CD4-positive, CD25-positive, alpha-beta regulatory T cell (primary cell): ENCODE measurements around the gene CHST11. TPM values are rescaled to one million over a fixed set of nuclear protein-coding genes. Genes with fewer than 3 reads are reported as not detected.

Experiments
- ATAC-seq, 2 donors: fragments of 150-1000 bp; cut with Tn5 transposase; one replicate each; pipeline ENCODE4 v1.10.0; 2021; ENCODE audit warnings: low read depth in 2 of 2, moderate number of reproducible peaks in 2 of 2, moderate library complexity in 1 of 2
- DNase-seq, 3 donors: peaks; one replicate each; pipeline versions ENCODE4 v3.0.0 to v3.0.0-alpha.2; 2012 to 2022; ENCODE audit warnings: mixed read lengths in 1 of 3
- H3K27ac ChIP-seq: one replicate; pipeline ENCODE4 v1.7.0; 2013; ENCODE audit warnings: mild to moderate bottlenecking, low read length; ENCODE audit not compliant: insufficient read depth, poor library complexity, severe bottlenecking
- H3K27me3 ChIP-seq: one replicate; pipeline ENCODE4 v1.7.0; 2013; ENCODE audit warnings: low read length; ENCODE audit not compliant: control insufficient read depth, insufficient read depth
- H3K36me3 ChIP-seq: one replicate; pipeline ENCODE4 v1.7.0; 2013; ENCODE audit warnings: mild to moderate bottlenecking, low read length, moderate library complexity; ENCODE audit not compliant: control insufficient read depth, insufficient read depth
- H3K4me1 ChIP-seq: 2 replicates; pipeline ENCODE4 v1.7.0; 2013; ENCODE audit warnings: mild to moderate bottlenecking, low read length; ENCODE audit not compliant: insufficient read depth, control insufficient read depth, poor library complexity, severe bottlenecking
- H3K4me3 ChIP-seq: one replicate; pipeline ENCODE4 v1.7.0; 2013; ENCODE audit warnings: low read depth, mild to moderate bottlenecking, low read length, moderate library complexity
- H3K9me3 ChIP-seq, 2 experiments: 1 replicate in 1 of 2; 2 replicates in 1 of 2; pipeline ENCODE4 v1.7.0; 2013; ENCODE audit warnings: low read length in 2 of 2, mild to moderate bottlenecking in 1 of 2, moderate library complexity in 1 of 2; ENCODE audit not compliant: control insufficient read depth in 2 of 2
- H3K27ac Mint-ChIP-seq, 3 donors: one replicate each; pipeline ENCODE4 v1.8.0; 2020 to 2022; ENCODE audit warnings: mild to moderate bottlenecking in 3 of 3, mixed read lengths in 3 of 3, moderate library complexity in 2 of 3
- H3K27me3 Mint-ChIP-seq: one replicate; pipeline ENCODE4 v1.8.0; 2022; ENCODE audit warnings: mild to moderate bottlenecking, mixed read lengths
- H3K36me3 Mint-ChIP-seq: one replicate; pipeline ENCODE4 v1.8.0; 2020; ENCODE audit warnings: mixed read lengths
- H3K4me1 Mint-ChIP-seq, 4 donors: one replicate each; pipeline ENCODE4 v1.8.0; 2020 to 2022; ENCODE audit warnings: mixed read lengths in 4 of 4, mild to moderate bottlenecking in 1 of 4
- H3K4me3 Mint-ChIP-seq, 4 donors: one replicate each; pipeline ENCODE4 v1.8.0; 2020 to 2022; ENCODE audit warnings: mild to moderate bottlenecking in 4 of 4, mixed read lengths in 4 of 4, moderate library complexity in 3 of 4
- H3K9me3 Mint-ChIP-seq, 7 donors: one replicate each; pipeline ENCODE4 v1.8.0; 2020 to 2022; ENCODE audit warnings: mixed read lengths in 7 of 7, mild to moderate bottlenecking in 3 of 7, moderate library complexity in 2 of 7
- polyA plus RNA-seq, 4 donors: library from polyadenylated mRNA; unstranded; fragments of 300-500 nt; fragmentation: Illumina TruSeq; gene quantifications; one replicate each; pipeline ENCODE4 v1.2.3, GENCODE V29; 2021
- total RNA-seq: library from RNA; stranded (reverse); gene quantifications from one replicate; pipeline ENCODE4 v1.2.3, GENCODE V29; 2022

Gene CHST11
- total and polyA plus RNA-seq, 5 donors from 2014 or later, result 70.2 to 192 (median 105) TPM

- H3K9me3 ChIP-seq, result no peaks in the 10 kb centered on the region
- no peaks in the 10 kb centered on the region for H3K9me3 Mint-ChIP-seq
- no peaks in the 10 kb centered on the region for H3K27me3 ChIP-seq
- peaks cover 11% of the 10 kb centered on the region for H3K4me1 ChIP-seq
- no peak for DNase-seq
- no peak for ATAC-seq
- H3K27ac ChIP-seq, result no peak overlapping the region
- H3K36me3 ChIP-seq, result peaks cover 9% of the 10 kb centered on the region
- H3K4me3 Mint-ChIP-seq, result no peak overlapping the region
- peaks cover 14 to 83% (median 54%) of the 10 kb centered on the region in 4 donors for H3K4me1 Mint-ChIP-seq
- peaks cover 8% of the 10 kb centered on the region for H3K36me3 Mint-ChIP-seq
- peak overlapping the region in 2 of 3 donors; percentile 82 to 83 for H3K27ac Mint-ChIP-seq
- H3K27me3 Mint-ChIP-seq, result no peaks in the 10 kb centered on the region
- H3K4me3 ChIP-seq, result no peak overlapping the region
These were observed 255.7 kb downstream of the CHST11 start for GRCh38 chr12:104712477-104712876.

- H3K4me3 ChIP-seq, result no peak overlapping the region
- H3K27ac ChIP-seq, result no peak overlapping the region
- H3K27ac Mint-ChIP-seq, result peak overlapping the region in 2 of 3 donors; percentile 82 to 83
- peaks cover 8% of the 10 kb centered on the region for H3K36me3 Mint-ChIP-seq
- H3K36me3 ChIP-seq, result peaks cover 7% of the 10 kb centered on the region
- no peaks in the 10 kb centered on the region for H3K9me3 ChIP-seq
- DNase-seq (no peak), ATAC-seq (no peak)
- peaks cover 14 to 79% (median 49%) of the 10 kb centered on the region in 4 donors for H3K4me1 Mint-ChIP-seq
- H3K27me3 ChIP-seq, result no peaks in the 10 kb centered on the region
- H3K4me1 ChIP-seq, result peaks cover 11% of the 10 kb centered on the region
- H3K9me3 Mint-ChIP-seq, result no peaks in the 10 kb centered on the region
- no peaks in the 10 kb centered on the region for H3K27me3 Mint-ChIP-seq
- H3K4me3 Mint-ChIP-seq, result no peak overlapping the region
These were observed 256.2 kb downstream of the CHST11 start for GRCh38 chr12:104712968-104713367.

- Mint-ChIP-seq H3K27ac (peak overlapping the region in 2 of 3 donors; percentile 82 to 83), H3K4me1 (peaks cover 14 to 80% (median 51%) of the 10 kb centered on the region in 4 donors), H3K36me3 (peaks cover 8% of the 10 kb centered on the region), H3K9me3 (no peaks in the 10 kb centered on the region), H3K27me3 (no peaks in the 10 kb centered on the region), H3K4me3 (peak overlapping the region in 1 of 4 donors; percentile 5)
- Histone ChIP-seq H3K27me3 (no peaks in the 10 kb centered on the region), H3K27ac (peak overlapping the region; percentile 16), H3K4me1 (peaks cover 11% of the 10 kb centered on the region), H3K9me3 (no peaks in the 10 kb centered on the region), H3K4me3 (no peak overlapping the region), H3K36me3 (peaks cover 4% of the 10 kb centered on the region)
- DNase-seq (no peak), ATAC-seq (no peak)
These were observed 256.7 kb downstream of the CHST11 start for GRCh38 chr12:104713444-104713843.

GRCh38 chr12:104714369-104714768 lies 257.6 kb downstream of the CHST11 start:
- DNase-seq, result no peak
- ATAC-seq, result no peak
- Histone ChIP-seq H3K36me3 (peaks cover 7% of the 10 kb centered on the region), H3K4me1 (peaks cover 14% of the 10 kb centered on the region), H3K9me3 (no peaks in the 10 kb centered on the region), H3K27ac (peak overlapping the region; percentile 16), H3K27me3 (no peaks in the 10 kb centered on the region), H3K4me3 (no peak overlapping the region)
- Mint-ChIP-seq H3K9me3 (no peaks in the 10 kb centered on the region), H3K27ac (peak overlapping the region in 2 of 3 donors; percentile 80 to 82), H3K4me3 (no peak overlapping the region), H3K4me1 (peaks cover 17 to 83% (median 50%) of the 10 kb centered on the region in 4 donors), H3K27me3 (no peaks in the 10 kb centered on the region), H3K36me3 (peaks cover 8% of the 10 kb centered on the region)

GRCh38 chr12:104716172-104716571 lies 259.4 kb downstream of the CHST11 start:
- H3K27ac Mint-ChIP-seq, result peak overlapping the region in 2 of 3 donors; percentile 49 to 64
- H3K4me3 Mint-ChIP-seq, result no peak overlapping the region
- H3K27ac ChIP-seq, result no peak overlapping the region
- no peak overlapping the region for H3K4me3 ChIP-seq
- H3K36me3 Mint-ChIP-seq, result peaks cover 8% of the 10 kb centered on the region
- no peaks in the 10 kb centered on the region for H3K27me3 ChIP-seq
- H3K4me1 Mint-ChIP-seq, result peaks cover 17 to 85% (median 52%) of the 10 kb centered on the region in 4 donors
- H3K9me3 Mint-ChIP-seq, result no peaks in the 10 kb centered on the region
- no peaks in the 10 kb centered on the region for H3K27me3 Mint-ChIP-seq
- H3K9me3 ChIP-seq, result no peaks in the 10 kb centered on the region
- ATAC-seq, result no peak
- no peak for DNase-seq
- peaks cover 32% of the 10 kb centered on the region for H3K4me1 ChIP-seq
- peaks cover 7% of the 10 kb centered on the region for H3K36me3 ChIP-seq

GRCh38 chr12:104718304-104718929 lies 261.7 kb downstream of the CHST11 start:
- no peaks in the 10 kb centered on the region for H3K9me3 Mint-ChIP-seq
- Histone ChIP-seq H3K27ac (peak overlapping the region; percentile 87), H3K9me3 (no peaks in the 10 kb centered on the region), H3K27me3 (no peaks in the 10 kb centered on the region), H3K4me1 (peaks cover 50% of the 10 kb centered on the region), H3K4me3 (no peak overlapping the region), H3K36me3 (peaks cover 7% of the 10 kb centered on the region)
- peak overlapping the region; percentile 87 to 98 (median 90) for H3K27ac Mint-ChIP-seq
- no peak for ATAC-seq
- no peak for DNase-seq
- peak overlapping the region in 3 of 4 donors; percentile 21 to 29 (median 26) for H3K4me3 Mint-ChIP-seq
- peaks cover 20 to 86% (median 53%) of the 10 kb centered on the region in 4 donors for H3K4me1 Mint-ChIP-seq
- H3K36me3 Mint-ChIP-seq, result peaks cover 5% of the 10 kb centered on the region
- H3K27me3 Mint-ChIP-seq, result no peaks in the 10 kb centered on the region

- Mint-ChIP-seq H3K36me3 (no peaks in the 10 kb centered on the region), H3K4me1 (peaks cover 16 to 83% (median 54%) of the 10 kb centered on the region in 4 donors), H3K4me3 (peak overlapping the region; percentile 72 to 82 (median 75)), H3K27ac (peak overlapping the region; percentile 68 to 98 (median 90)), H3K9me3 (no peaks in the 10 kb centered on the region), H3K27me3 (no peaks in the 10 kb centered on the region)
- peak overlapping the region; percentile 69 for H3K4me3 ChIP-seq
- H3K27ac ChIP-seq, result peak overlapping the region; percentile 87
- H3K36me3 ChIP-seq, result peaks cover 6% of the 10 kb centered on the region
- ATAC-seq (no peak), DNase-seq (peak in 1 of 3 donors; percentile 21)
- no peaks in the 10 kb centered on the region for H3K27me3 ChIP-seq
- no peaks in the 10 kb centered on the region for H3K9me3 ChIP-seq
- H3K4me1 ChIP-seq, result peaks cover 43% of the 10 kb centered on the region
These were observed 263.1 kb downstream of the CHST11 start for GRCh38 chr12:104719700-104720338.
